Fibroblast of peridontal ligament (primary cell): ENCODE results near the gene SLC35F2.
A peak's percentile ranks its signal among the peaks of the same experiment; 100 is the strongest.
"Not testable (repeated sequence)": the region's sequence is repeated elsewhere in the genome, so short reads cannot be mapped to it uniquely, and the experiment has no call there.

Experiments
- DNase-seq: peaks from one replicate; pipeline ENCODE4 v3.0.0-alpha.2; 2010; ENCODE audit errors: extremely low read depth

The SLC35F2 gene

DNA sequence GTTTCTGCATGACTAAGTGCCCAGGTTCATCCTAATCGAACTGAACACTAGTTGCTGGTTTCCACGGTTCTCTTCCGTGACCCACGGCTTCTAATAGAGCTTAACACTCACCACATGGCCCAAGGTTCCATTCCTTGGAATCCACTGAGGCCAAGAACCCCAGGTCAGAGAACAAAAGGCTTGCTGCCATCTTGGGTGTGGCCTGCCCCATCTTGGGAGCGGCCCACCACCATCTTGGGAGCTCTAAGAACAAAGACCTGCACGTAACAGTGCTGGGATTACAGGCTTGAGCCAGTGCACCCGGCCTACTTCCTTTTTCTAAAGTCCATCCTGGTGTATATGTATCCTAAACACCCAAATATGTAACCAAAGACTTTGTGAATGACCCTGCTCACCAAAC lies 68.8 kb downstream of the SLC35F2 start:
- DNase-seq: no peak

DNA sequence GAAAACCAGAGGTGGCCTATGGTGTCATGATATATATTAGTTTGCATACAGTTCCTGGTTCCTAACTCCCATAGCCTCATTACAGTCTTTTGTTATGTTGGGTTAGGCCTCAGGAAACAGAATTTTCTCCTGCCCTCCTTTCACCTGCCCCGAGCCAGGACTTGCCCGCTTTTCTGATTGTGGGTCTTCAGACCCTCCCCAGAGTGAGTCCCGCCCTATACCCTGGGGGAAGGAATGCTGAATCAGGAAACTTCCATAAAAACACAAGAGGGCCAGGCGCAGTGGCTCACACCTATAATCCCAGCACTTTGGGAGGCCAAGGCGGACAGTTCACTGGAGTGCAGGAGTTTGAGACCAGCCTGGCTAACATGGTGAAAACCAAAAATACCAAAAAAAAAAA lies 70.9 kb downstream of the SLC35F2 start:
- DNase-seq: no peak

GRCh38 chr11:107785401-107785800 lies 73.2 kb downstream of the SLC35F2 start:
- DNase-seq: peak; percentile 21

GRCh38 chr11:107783121-107783520 lies 75.5 kb downstream of the SLC35F2 start:
- no peak for DNase-seq

GRCh38 chr11:107780775-107781174 lies 77.8 kb downstream of the SLC35F2 start:
- DNase-seq: no peak

DNA sequence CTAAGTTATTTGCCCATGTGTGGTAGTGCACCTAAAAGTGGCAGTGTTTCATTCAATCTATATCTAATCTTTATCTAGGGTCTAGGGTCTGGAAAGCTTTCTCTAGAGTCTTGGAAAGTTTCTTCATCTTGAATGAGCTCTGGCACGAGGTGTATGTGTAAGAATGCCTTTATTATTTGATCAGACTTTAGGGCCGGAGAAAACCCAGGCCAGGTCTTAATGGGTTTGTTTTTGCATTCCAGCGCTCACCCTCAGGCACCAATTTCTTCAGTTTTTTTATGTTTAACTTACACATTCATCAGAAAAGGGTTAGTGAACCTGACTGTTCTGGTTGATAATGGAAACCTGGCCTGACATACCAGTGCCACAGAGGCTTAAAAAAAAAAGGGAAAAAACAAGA lies 78.5 kb downstream of the SLC35F2 start:
- no peak for DNase-seq

DNA sequence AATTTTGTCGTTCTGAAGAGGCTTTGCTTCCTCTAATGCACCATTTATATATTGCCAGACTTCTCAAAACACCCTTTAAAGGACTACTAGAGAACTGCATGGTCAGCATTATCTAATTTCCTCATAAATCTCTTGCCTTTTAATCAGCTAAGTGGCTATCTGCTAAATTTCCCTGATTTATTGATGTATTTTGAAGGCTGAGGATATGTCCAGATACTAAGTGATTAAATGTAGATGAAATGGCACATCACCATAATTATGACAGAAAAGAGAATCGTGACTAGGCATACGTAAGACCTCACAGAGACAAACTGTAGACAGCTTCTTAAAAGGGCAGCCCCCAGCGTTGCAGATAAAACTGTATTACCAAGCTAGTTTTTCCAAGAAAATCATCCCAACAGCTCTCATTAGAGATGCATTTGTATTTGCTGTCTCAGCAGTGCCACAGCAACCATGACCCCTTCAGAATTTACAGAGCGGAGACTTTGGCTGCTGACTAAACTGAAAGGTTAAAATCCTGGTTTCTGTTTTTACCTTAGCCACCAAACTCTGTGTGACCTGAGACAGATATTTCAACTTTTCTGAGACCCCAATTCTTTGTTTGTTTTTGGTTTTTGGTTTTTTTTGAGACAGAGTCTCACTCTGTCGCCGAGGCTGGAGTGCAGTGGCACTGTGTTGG lies 79.6 kb downstream of the SLC35F2 start:
- no peak for DNase-seq

DNA sequence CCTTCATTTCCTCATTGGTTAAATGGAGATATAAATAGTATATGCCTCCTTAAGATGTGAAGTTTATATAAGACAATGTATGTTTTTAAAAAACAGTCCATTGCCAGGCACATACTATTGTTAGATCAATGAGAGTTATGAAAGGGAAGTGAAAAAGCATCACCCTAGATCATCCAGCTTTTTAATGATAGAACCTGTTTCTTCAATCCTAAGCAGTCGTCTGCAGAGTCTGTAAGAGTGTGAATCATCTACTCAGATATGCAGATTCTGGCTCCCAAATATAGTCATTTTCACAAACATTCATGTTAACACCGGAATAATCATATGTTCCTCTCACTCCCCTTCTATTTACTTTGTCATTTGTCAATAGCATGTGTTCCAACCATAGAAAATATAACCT lies 81.5 kb downstream of the SLC35F2 start:
- DNase-seq: no peak

- DNase-seq: no peak
These were observed 82.5 kb downstream of the SLC35F2 start for GRCh38 chr11:107776062-107776461.

GRCh38 chr11:107770551-107770951 lies 88.0 kb downstream of the SLC35F2 start:
- peak; percentile 32 for DNase-seq

GRCh38 chr11:107769189-107769588 lies 89.4 kb downstream of the SLC35F2 start:
- DNase-seq: peak; percentile 17

GRCh38 chr11:107758719-107759355 lies 99.8 kb downstream of the SLC35F2 start:
- not testable (repeated sequence) for DNase-seq

- DNase-seq: no peak
These were observed 100.9 kb downstream of the SLC35F2 start for GRCh38 chr11:107757661-107758060.

GRCh38 chr11:107756553-107756952 lies 102.0 kb downstream of the SLC35F2 start:
- no peak for DNase-seq

DNA sequence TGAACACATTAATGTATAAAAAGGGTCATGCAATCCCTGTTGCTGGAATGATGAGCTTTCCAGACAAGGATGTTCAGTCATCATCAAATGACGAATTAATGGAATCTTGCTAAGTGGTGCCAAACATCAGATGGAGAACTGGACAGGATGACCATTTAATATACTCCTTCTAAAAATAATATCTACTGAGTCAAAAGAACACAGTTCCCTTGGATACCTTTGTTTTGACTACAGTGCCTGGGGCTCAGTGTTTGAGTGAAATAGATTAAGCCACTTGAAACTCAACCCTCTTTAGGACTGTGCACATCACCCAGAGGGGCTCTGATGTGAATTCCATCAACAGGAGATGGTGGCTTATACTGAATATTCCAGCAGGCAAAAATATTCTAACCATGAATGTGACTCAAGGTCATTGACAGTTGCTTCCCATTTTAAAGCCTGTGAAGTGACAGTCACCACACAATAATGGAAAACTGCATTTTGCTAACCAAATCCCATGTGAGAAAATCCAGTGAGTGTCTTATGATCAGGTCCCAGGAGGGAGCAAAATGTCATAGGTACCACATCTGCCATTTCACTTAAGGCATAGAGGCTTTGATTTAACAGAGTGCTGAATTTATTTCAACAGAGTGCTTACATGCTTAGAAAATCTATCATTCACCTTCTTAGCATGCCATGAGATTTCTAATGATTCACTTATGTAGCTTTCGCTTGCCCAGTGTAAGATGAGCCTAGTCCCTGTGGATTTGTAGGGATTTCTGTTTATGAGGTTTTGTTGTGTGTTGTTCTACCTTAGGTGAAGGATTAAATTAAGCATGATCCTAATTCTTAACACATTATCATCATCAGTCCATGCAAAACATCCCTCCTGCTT lies 105.4 kb downstream of the SLC35F2 start:
- DNase-seq: no peak

GRCh38 chr11:107752508-107752907 lies 106.1 kb downstream of the SLC35F2 start:
- DNase-seq: no peak

DNA sequence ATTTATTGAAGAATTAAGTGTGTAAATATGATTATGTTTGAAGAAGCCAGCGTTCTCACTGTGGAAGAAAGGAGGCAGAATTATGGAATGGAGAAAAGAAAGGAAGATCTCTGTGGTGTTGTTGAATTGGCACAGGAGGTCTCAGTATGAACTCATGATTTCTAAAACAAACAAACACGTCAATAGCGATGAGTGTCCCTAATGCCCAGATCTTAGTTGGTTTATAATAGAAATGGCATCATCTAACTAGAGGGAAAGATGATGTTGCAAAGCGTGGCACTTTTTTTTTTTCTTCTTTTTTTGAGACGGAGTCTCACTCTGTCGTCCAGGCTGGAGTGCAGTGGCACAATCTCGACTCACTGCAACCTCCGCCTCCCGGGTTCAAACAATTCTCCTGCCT lies 107.5 kb downstream of the SLC35F2 start:
- no peak for DNase-seq

- no peak for DNase-seq
These were observed 108.3 kb downstream of the SLC35F2 start for GRCh38 chr11:107750313-107750712.

DNA sequence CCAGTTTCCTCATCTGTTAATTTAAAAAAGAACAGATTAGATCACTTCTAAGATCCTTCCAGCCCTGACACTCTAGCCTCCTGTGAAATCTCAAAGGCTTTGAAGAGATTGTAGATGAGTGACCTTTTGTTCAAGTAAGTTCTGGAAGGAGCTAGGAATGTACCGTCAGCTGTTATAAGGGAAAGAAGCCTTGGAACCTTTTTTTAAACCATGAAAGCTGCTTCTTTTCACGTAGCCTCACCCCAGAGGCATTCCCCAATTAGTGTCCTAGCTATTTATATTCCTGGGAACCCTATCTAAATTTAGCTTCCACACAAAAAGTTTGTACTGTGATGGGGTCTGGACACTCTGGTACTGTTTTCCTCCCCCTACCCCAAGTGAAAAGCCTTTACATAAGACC lies 111.0 kb downstream of the SLC35F2 start:
- DNase-seq: no peak

GRCh38 chr11:107744736-107745135 lies 113.9 kb downstream of the SLC35F2 start:
- DNase-seq: no peak

GRCh38 chr11:107743191-107743590 lies 115.4 kb downstream of the SLC35F2 start:
- DNase-seq: no peak

DNA sequence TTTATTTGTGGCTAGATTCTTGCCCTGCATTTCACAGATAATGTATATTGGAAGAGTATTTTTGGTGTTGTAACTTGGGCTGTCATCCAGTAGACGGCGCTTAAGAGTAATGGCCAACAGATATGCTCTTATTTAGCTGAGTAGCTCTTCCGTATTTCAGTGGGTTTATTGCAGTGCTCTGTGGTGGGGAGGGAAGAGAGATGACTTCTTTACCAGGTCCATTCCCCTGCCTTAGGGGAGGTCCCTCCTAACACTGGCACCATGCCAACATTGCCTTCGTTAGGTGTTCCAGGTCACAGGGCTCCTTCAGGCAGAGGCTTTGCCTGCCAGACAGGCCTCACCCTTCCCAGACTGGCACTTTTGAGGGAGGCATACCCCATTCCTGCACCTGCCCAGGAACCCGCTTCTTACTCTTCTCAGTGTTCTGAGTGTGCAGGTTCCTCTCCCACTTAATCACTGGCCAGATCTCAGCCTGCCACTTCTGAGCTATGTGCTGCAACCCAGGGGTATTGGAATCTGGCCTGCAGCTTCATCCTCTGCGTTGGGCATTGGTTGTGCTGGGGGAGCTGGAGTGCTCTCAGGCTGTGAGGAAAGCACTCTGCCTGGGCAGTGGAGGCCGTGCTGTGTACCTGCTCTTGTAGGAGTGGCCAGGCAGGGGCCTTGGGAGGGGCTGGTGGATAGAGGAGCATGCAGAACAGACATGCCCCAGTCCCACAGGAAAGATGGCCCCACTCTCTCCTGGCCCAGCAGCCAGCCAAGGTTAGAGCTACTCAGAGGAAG lies 117.4 kb downstream of the SLC35F2 start:
- peak; percentile 47 for DNase-seq
